Suprapubic skin (tissue), 4 donors: Measurements from ENCODE around the gene FLT4.

Source experiments
- EP300 ChIP-seq: sonication (generic); formaldehyde crosslinking; IDR thresholded peaks from one replicate; pipeline ENCODE4 v1.6.1; 2017; ENCODE audit warnings: antibody characterized with exemption
- POLR2AphosphoS5 ChIP-seq, 3 donors: sonication (generic); formaldehyde crosslinking; IDR thresholded peaks; one replicate each; pipeline ENCODE4 v1.6.1; 2017; ENCODE audit warnings: antibody characterized with exemption in 3 of 3
- TF ChIP-seq, protein P1 (sequence below), 2 donors: fragments of 200-600 bp in 1 of 2; fragments of 450-650 bp in 1 of 2; sonication (generic) in 1 of 2; IDR thresholded peaks; one replicate each; pipeline ENCODE4 v1.5.1; 2016 to 2019; ENCODE audit warnings: antibody characterized with exemption in 2 of 2, mild to moderate bottlenecking in 1 of 2, moderate library complexity in 1 of 2

DNA sequence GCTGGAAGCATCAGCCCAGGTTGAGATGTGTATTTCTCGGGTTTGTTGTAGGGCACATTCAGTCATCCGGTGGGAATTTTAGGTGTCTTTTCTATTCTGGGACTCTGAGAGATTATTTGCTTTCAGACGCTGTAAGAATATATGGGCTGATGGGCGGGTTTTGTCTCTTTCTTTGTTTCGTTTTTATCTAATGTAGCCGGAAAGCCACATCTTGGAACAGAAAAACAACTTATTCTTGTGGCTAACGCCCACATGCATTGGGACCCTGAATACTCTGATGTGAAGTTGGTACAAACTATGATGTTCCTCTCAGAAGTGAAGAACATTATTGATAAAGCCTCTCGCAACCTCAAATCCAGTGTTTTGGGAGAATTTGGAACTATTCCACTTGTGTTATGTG, 80.5 kb downstream of the FLT4 start:
- TF ChIP-seq POLR2AphosphoS5 (IDR thresholded peaks at IDR 0.05) (no peak), EP300 (no peak)
- TF ChIP-seq, protein P1, sequence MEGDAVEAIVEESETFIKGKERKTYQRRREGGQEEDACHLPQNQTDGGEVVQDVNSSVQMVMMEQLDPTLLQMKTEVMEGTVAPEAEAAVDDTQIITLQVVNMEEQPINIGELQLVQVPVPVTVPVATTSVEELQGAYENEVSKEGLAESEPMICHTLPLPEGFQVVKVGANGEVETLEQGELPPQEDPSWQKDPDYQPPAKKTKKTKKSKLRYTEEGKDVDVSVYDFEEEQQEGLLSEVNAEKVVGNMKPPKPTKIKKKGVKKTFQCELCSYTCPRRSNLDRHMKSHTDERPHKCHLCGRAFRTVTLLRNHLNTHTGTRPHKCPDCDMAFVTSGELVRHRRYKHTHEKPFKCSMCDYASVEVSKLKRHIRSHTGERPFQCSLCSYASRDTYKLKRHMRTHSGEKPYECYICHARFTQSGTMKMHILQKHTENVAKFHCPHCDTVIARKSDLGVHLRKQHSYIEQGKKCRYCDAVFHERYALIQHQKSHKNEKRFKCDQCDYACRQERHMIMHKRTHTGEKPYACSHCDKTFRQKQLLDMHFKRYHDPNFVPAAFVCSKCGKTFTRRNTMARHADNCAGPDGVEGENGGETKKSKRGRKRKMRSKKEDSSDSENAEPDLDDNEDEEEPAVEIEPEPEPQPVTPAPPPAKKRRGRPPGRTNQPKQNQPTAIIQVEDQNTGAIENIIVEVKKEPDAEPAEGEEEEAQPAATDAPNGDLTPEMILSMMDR (IDR thresholded peaks at IDR 0.05), result no peak
